Measurements from ENCODE around the gene STIP1.
"Not testable (repeated sequence)": the region's sequence is repeated elsewhere in the genome, so short reads cannot be mapped to it uniquely, and the experiment has no call there.

Gene STIP1

GRCh38 chr11:64244966-64245365 is 59.0 kb downstream of the STIP1 start:
- no peak for TF ChIP-seq CTCF (IDR thresholded peaks at IDR 0.05; ENCODE audit: low read depth, low read length)
- in situ Hi-C loops (cut with HindIII; ENCODE audit: low sequenced_read_pairs): no loop called here
- peak overlapping the region; percentile 67 for H3K4me3 ChIP-seq (ENCODE audit: low read depth, low read length)
- no peak for DNase-seq (ENCODE audit: low read depth, low spot score)

GRCh38 chr11:64245401-64245796 is 59.4 kb downstream of the STIP1 start:
- no peak for TF ChIP-seq CTCF (IDR thresholded peaks at IDR 0.05; ENCODE audit: low read depth, low read length)
- DNase-seq (ENCODE audit: low read depth, low spot score): peak; percentile 33
- in situ Hi-C loops (cut with HindIII; ENCODE audit: low sequenced_read_pairs): no loop called here
- H3K4me3 ChIP-seq (ENCODE audit: low read depth, low read length): peak overlapping the region; percentile 67

GRCh38 chr11:64245797-64246620 is 60.0 kb downstream of the STIP1 start:
- DNase-seq (ENCODE audit: low read depth, low spot score): peak; percentile 82
- in situ Hi-C loops (cut with HindIII; ENCODE audit: low sequenced_read_pairs): no loop called here
- TF ChIP-seq CTCF (IDR thresholded peaks at IDR 0.05; ENCODE audit: low read depth, low read length): no peak
- H3K4me3 ChIP-seq (ENCODE audit: low read depth, low read length): peak overlapping the region; percentile 67

- in situ Hi-C loops (cut with HindIII; ENCODE audit: low sequenced_read_pairs); DNase-seq (ENCODE audit: low read depth, low spot score): not testable (repeated sequence)
- peak overlapping the region; percentile 67 for H3K4me3 ChIP-seq (ENCODE audit: low read depth, low read length)
These were observed 60.6 kb downstream of the STIP1 start for GRCh38 chr11:64246621-64246870.

- in situ Hi-C loops (cut with HindIII; ENCODE audit: low sequenced_read_pairs): no loop called here
- H3K4me3 ChIP-seq (ENCODE audit: low read depth, low read length): peak within 1 kb of the TSS; percentile 67
- peak; percentile 92 for DNase-seq (ENCODE audit: low read depth, low spot score)
- TF ChIP-seq CTCF (IDR thresholded peaks at IDR 0.05; ENCODE audit: low read depth, low read length): no peak
These were observed 61.1 kb downstream of the STIP1 start, which contains the start of gene PPP1R14B for GRCh38 chr11:64246871-64247728. Gene PPP1R14B, minus strand, starts transcription at chr11:64246943. Its CDS starts 270 bp downstream, at chr11:64246673.

GRCh38 chr11:64247729-64248531 is 62.0 kb downstream of the STIP1 start:
- DNase-seq (ENCODE audit: low read depth, low spot score): no peak
- H3K4me3 ChIP-seq (ENCODE audit: low read depth, low read length): peak overlapping the region; percentile 31
- no peak for TF ChIP-seq CTCF (IDR thresholded peaks at IDR 0.05; ENCODE audit: low read depth, low read length)
- in situ Hi-C loops (cut with HindIII; ENCODE audit: low sequenced_read_pairs): no loop called here

Measured in astrocyte of the spinal cord (primary cell).